GM12874 (cell line): ENCODE data around the gene F2RL2.

Source experiments
- CTCF ChIP-seq: IDR thresholded peaks from 2 replicates; pipeline ENCODE4 v1.5.1; 2011; ENCODE audit warnings: low read depth, mild to moderate bottlenecking, control low read depth, low read length, moderate library complexity; ENCODE audit not compliant: insufficient read depth

Gene F2RL2

DNA sequence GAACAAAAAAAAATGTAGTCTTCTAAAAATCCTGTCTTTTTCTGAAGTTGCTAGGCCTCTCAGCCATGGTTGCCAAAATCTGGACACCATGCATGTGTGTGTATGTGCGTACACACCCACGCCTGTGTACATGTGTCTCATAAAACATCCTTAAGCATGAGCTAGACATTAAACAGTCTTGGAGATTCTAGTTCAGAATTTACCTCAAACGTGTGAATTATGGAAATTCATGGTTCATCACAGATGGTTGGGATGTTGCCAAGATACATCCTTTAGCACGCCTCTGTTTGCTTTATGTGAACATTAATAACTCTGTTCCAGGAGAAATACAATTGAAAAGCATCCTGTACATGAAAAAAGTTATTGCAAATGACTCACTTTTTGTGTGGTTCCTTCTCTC is 53.0 kb downstream of the F2RL2 start:
- TF ChIP-seq CTCF = no peak
